ENCODE results near the gene NMUR1.

DNA sequence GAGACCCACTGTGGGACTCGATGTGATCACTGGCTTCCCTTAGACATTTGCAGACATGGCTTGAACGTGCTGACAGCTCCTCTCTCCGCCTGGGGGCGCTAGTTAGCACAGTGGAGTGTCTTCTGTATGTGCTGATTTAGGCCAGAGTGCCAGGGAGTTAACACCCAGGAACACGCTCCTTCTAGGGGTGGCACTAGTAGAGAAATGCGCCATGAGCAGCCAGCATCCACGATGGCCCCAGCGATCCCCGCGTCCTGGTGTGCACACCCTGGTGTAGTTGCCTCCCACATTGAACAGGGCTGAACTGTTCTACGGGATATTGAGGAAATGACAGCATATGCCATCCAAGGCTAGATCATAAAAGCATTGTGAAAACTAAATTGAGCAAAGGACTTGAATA lies 11.4 kb upstream of the NMUR1 start:
- TF ChIP-seq POLR2AphosphoS5 (IDR thresholded peaks at IDR 0.05; ENCODE audit: low read depth, low read length), result no peak
- TF ChIP-seq, protein P1, sequence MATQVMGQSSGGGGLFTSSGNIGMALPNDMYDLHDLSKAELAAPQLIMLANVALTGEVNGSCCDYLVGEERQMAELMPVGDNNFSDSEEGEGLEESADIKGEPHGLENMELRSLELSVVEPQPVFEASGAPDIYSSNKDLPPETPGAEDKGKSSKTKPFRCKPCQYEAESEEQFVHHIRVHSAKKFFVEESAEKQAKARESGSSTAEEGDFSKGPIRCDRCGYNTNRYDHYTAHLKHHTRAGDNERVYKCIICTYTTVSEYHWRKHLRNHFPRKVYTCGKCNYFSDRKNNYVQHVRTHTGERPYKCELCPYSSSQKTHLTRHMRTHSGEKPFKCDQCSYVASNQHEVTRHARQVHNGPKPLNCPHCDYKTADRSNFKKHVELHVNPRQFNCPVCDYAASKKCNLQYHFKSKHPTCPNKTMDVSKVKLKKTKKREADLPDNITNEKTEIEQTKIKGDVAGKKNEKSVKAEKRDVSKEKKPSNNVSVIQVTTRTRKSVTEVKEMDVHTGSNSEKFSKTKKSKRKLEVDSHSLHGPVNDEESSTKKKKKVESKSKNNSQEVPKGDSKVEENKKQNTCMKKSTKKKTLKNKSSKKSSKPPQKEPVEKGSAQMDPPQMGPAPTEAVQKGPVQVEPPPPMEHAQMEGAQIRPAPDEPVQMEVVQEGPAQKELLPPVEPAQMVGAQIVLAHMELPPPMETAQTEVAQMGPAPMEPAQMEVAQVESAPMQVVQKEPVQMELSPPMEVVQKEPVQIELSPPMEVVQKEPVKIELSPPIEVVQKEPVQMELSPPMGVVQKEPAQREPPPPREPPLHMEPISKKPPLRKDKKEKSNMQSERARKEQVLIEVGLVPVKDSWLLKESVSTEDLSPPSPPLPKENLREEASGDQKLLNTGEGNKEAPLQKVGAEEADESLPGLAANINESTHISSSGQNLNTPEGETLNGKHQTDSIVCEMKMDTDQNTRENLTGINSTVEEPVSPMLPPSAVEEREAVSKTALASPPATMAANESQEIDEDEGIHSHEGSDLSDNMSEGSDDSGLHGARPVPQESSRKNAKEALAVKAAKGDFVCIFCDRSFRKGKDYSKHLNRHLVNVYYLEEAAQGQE (IDR thresholded peaks at IDR 0.05; ENCODE audit: insufficient read depth in 1 of 2, low read depth in 2 of 2, low read length in 2 of 2), result no peak
- no peak for TF ChIP-seq SIN3A (IDR thresholded peaks at IDR 0.05; ENCODE audit: borderline replicate concordance, insufficient read depth, low read length)
